Suprapubic skin (tissue), 4 donors: ENCODE measurements around the gene ATE1. TPM values are rescaled to one million over a fixed set of nuclear protein-coding genes. Genes with fewer than 3 reads are reported as not detected.
A peak's percentile ranks its signal among the peaks of the same experiment; 100 is the strongest.

Experiments used
- DNase-seq, 2 donors: peaks; one replicate each; pipeline ENCODE4 v3.0.0-alpha.2; 2019; ENCODE audit warnings: low spot score in 2 of 2
- H3K27ac ChIP-seq: fragments of 200-600 bp; sonication (generic); one replicate; pipeline ENCODE4 v1.5.1; 2019
- H3K27me3 ChIP-seq: fragments of 200-600 bp; sonication (generic); one replicate; pipeline ENCODE4 v1.5.1; 2019
- H3K36me3 ChIP-seq: fragments of 200-600 bp; sonication (generic); one replicate; pipeline ENCODE4 v1.5.1; 2019
- H3K4me1 ChIP-seq: fragments of 200-600 bp; sonication (generic); one replicate; pipeline ENCODE4 v1.5.1; 2019
- H3K4me3 ChIP-seq: fragments of 200-600 bp; sonication (generic); one replicate; pipeline ENCODE4 v1.5.1; 2019; ENCODE audit warnings: mild to moderate bottlenecking
- H3K9me3 ChIP-seq: fragments of 200-600 bp; sonication (generic); one replicate; pipeline ENCODE4 v1.5.1; 2019
- CTCF ChIP-seq, 2 donors: fragments of 200-600 bp in 1 of 2; fragments of 450-650 bp in 1 of 2; sonication (generic) in 1 of 2; IDR thresholded peaks; one replicate each; pipeline ENCODE4 v1.5.1; 2016 to 2019; ENCODE audit warnings: antibody characterized with exemption in 2 of 2, mild to moderate bottlenecking in 1 of 2, moderate library complexity in 1 of 2
- EP300 ChIP-seq: sonication (generic); formaldehyde crosslinking; IDR thresholded peaks from one replicate; pipeline ENCODE4 v1.6.1; 2017; ENCODE audit warnings: antibody characterized with exemption
- POLR2A ChIP-seq, 2 donors: fragments of 450-650 bp; IDR thresholded peaks; one replicate each; pipeline ENCODE4 v1.6.1; 2017; ENCODE audit warnings: antibody characterized with exemption in 2 of 2, mild to moderate bottlenecking in 2 of 2, moderate library complexity in 2 of 2
- POLR2AphosphoS5 ChIP-seq, 3 donors: sonication (generic); formaldehyde crosslinking; IDR thresholded peaks; one replicate each; pipeline ENCODE4 v1.6.1; 2017; ENCODE audit warnings: antibody characterized with exemption in 3 of 3
- WGBS: methylation state at CpG from one replicate; pipeline ENCODE4 v1.1.5; 2018; 5-methylcytosine and 5-hydroxymethylcytosine counted together
- total RNA-seq, 4 donors: library from RNA; depleted of rRNA; stranded (reverse); fragments of >200 nt; gene quantifications; one replicate each; pipeline ENCODE4 v1.1.0, GENCODE V29; 2016

The ATE1 gene
- total RNA-seq, 4 donors from 2014 or later = 20.3 to 23.2 (median 21.7) TPM

- Histone ChIP-seq H3K27me3 (no peaks in the 10 kb centered on the region), H3K4me3 (no peak overlapping the region), H3K36me3 (no peaks in the 10 kb centered on the region), H3K27ac (no peak overlapping the region), H3K4me1 (peaks cover 9% of the 10 kb centered on the region), H3K9me3 (no peaks in the 10 kb centered on the region)
- TF ChIP-seq POLR2AphosphoS5 (IDR thresholded peaks at IDR 0.05) (no peak), EP300 (no peak), POLR2A (IDR thresholded peaks at IDR 0.05) (no peak), CTCF (IDR thresholded peaks at IDR 0.05) (no peak)
- DNase-seq = no peak
- 83% methylated on average over 13 of the region's 13 CpGs for WGBS
Observed at GRCh38 chr10:121735263-121735662, 192.6 kb downstream of the ATE1 start.

GRCh38 chr10:121734589-121735045 lies 193.2 kb downstream of the ATE1 start:
- no peak overlapping the region for H3K4me3 ChIP-seq
- no peak overlapping the region for H3K27ac ChIP-seq
- no peaks in the 10 kb centered on the region for H3K36me3 ChIP-seq
- WGBS = 27% methylated on average over 11 of the region's 11 CpGs
- H3K4me1 ChIP-seq = peaks cover 9% of the 10 kb centered on the region
- DNase-seq = no peak
- H3K9me3 ChIP-seq = no peaks in the 10 kb centered on the region
- no peak for TF ChIP-seq POLR2AphosphoS5 (IDR thresholded peaks at IDR 0.05)
- no peak for TF ChIP-seq EP300
- TF ChIP-seq CTCF (IDR thresholded peaks at IDR 0.05) = peak; percentile 15 to 51
- no peak for TF ChIP-seq POLR2A (IDR thresholded peaks at IDR 0.05)
- no peaks in the 10 kb centered on the region for H3K27me3 ChIP-seq

DNA sequence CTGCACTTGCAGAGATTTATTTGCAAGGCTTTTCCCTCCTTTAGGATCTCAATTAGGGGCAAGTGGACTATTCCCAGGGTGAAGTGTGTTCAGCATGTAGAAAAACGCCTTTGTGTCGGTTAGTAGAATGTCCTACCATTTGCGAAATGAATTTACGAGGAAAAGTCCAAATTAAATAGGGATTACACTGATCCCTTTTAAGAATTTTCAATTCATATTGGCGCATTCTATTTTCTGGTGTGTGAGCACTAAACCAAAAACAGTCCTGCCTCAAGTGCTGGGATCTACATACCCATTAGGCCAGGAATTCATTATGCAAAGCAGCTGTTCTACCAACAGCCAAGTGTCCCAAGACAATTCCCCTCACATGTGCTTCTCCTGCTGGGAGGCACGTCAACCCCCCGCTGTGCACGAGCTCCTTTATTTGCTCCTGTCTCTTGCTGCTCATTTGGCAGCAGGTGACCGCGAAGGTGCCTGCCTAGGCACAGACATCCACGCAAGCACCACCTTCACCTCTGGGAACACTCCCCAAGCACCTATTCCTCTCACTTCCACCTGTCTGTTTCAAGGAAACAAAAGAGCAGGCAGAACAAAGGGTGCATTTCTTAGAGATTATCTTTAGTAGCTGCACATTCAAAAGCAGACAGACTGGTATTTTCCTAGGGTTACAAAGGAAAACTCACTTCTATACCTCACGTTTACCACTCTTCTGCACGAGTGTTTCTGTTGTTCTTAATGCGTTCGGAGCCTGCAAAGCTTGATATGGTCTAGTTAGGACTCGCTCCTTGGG lies 195.0 kb downstream of the ATE1 start:
- TF ChIP-seq POLR2AphosphoS5 (IDR thresholded peaks at IDR 0.05) = no peak
- Histone ChIP-seq H3K9me3 (no peaks in the 10 kb centered on the region), H3K36me3 (no peaks in the 10 kb centered on the region), H3K27me3 (no peaks in the 10 kb centered on the region), H3K4me3 (no peak overlapping the region), H3K4me1 (peaks cover 9% of the 10 kb centered on the region), H3K27ac (no peak overlapping the region)
- no peak for DNase-seq
- 49% methylated on average over 16 of the region's 16 CpGs for WGBS

GRCh38 chr10:121732172-121732571 lies 195.7 kb downstream of the ATE1 start:
- Histone ChIP-seq H3K4me1 (peaks cover 9% of the 10 kb centered on the region), H3K9me3 (no peaks in the 10 kb centered on the region), H3K27ac (no peak overlapping the region), H3K27me3 (no peaks in the 10 kb centered on the region), H3K36me3 (no peaks in the 10 kb centered on the region), H3K4me3 (no peak overlapping the region)
- 74% methylated on average over 3 of the region's 3 CpGs for WGBS
- DNase-seq = no peak
- TF ChIP-seq EP300 (no peak), POLR2AphosphoS5 (IDR thresholded peaks at IDR 0.05) (no peak), CTCF (IDR thresholded peaks at IDR 0.05) (no peak), POLR2A (IDR thresholded peaks at IDR 0.05) (no peak)

DNA sequence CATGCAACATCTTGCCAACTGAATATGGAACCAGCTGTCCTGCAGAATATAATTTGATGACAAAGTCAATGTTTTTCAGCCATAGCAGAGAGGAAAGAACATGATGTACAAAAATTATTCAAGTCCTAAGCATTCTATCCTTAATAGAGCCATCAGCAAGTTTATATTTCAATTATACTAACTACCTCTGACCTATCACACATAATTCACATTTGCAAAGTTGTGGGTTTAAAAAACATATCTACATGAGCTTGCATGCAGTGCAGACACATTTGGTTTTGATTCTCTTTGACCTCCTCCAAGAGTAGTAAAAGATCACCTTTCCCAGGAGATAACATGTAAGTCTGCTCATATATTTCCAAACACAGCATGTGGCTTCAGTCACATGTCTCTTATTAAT lies 203.5 kb downstream of the ATE1 start:
- Histone ChIP-seq H3K9me3 (no peaks in the 10 kb centered on the region), H3K27ac (no peak overlapping the region), H3K27me3 (no peaks in the 10 kb centered on the region), H3K4me3 (no peak overlapping the region), H3K4me1 (no peaks in the 10 kb centered on the region), H3K36me3 (no peaks in the 10 kb centered on the region)
- TF ChIP-seq EP300 = no peak
- TF ChIP-seq POLR2A (IDR thresholded peaks at IDR 0.05) = no peak
- no peak for TF ChIP-seq POLR2AphosphoS5 (IDR thresholded peaks at IDR 0.05)
- no peak for TF ChIP-seq CTCF (IDR thresholded peaks at IDR 0.05)
- no peak for DNase-seq
